HCT116 (cell line): ENCODE data around the gene POLE. TPM values are rescaled to one million over a fixed set of nuclear protein-coding genes. Genes with fewer than 3 reads are reported as not detected.

ENCODE experiments used
- ATAC-seq: fragments of 200-7000 bp; cut with Tn5 transposase; 2 replicates; pipeline ENCODE4 v1.9.1; 2020; ENCODE audit warnings: mild to moderate bottlenecking, moderate library complexity
- BruUV-seq: library from RNA; stranded (reverse); fragments of 400-500 nt; replicated peaks from 2 replicates; lab custom pipeline; 2021; lab: Mats Ljungman, UMichigan
- CTCF ChIA-PET: fragments of 300-600 bp; sonication (Branson Sonifier 250); formaldehyde crosslinking; loops from one replicate; lab custom pipeline; 2021; ENCODE audit warnings: antibody characterized with exemption; lab: Charles Lee
- POLR2A ChIA-PET: fragments of 300-600, 350-600 bp; sonication (Branson Sonifier 250); formaldehyde crosslinking; loops from one replicate; lab custom pipeline; 2021; ENCODE audit warnings: antibody characterized with exemption; lab: Charles Lee
- RAD21 ChIA-PET, 2 experiments: fragments of 300-600 bp; sonication (Branson Sonifier 250); formaldehyde crosslinking; loops; one replicate each; lab custom pipeline; 2023; ENCODE audit warnings: low total read pairs in 2 of 2; ENCODE audit not compliant: uncharacterized antibody in 2 of 2, unreplicated experiment in 2 of 2, low non-redundant PET in 1 of 2; lab: Charles Lee
- DNase-seq: peaks from one replicate; pipeline ENCODE4 v3.0.0-alpha.2; 2010; ENCODE audit warnings: low read depth, low spot score
- H2AFZ ChIP-seq: fragments of 200-600 bp; shearing (Covaris generic), sonication (generic); 2 replicates; pipeline ENCODE4 v1.6.1; 2017; ENCODE audit warnings: low read depth, mixed run types, mixed read lengths, antibody characterized with exemption, low read length; ENCODE audit not compliant: poor library complexity, severe bottlenecking
- H3K27ac ChIP-seq: 2 replicates; pipeline ENCODE4 v1.5.1; 2012; ENCODE audit warnings: low read depth, low read length
- H3K27me3 ChIP-seq: fragments of 200-600 bp; sonication (generic); 2 replicates; pipeline ENCODE4 v1.6.1; 2016; ENCODE audit warnings: mixed run types, low read length, mixed read lengths; ENCODE audit not compliant: insufficient read depth
- H3K36me3 ChIP-seq, 2 experiments: fragments of 200-500 bp in 1 of 2; fragments of 200-600 bp in 1 of 2; sonication (Bioruptor generic) in 1 of 2; sonication (generic) in 1 of 2; 2 replicates each; pipeline versions ENCODE4 v1.5.1 to v1.6.1; 2014 to 2016; ENCODE audit warnings: low read length in 2 of 2, inconsistent platforms in 1 of 2, mixed read lengths in 1 of 2, mixed run types in 1 of 2; ENCODE audit not compliant: insufficient read depth in 2 of 2, control insufficient read depth in 1 of 2
- H3K4me1 ChIP-seq, 2 experiments: fragments of 200-600 bp in 1 of 2; sonication (generic) in 1 of 2; 2 replicates each; pipeline versions ENCODE4 v1.5.1 to v1.6.1; 2012 to 2017; ENCODE audit warnings: low read length in 2 of 2, inconsistent platforms in 1 of 2, mild to moderate bottlenecking in 1 of 2, mixed read lengths in 1 of 2, mixed run types in 1 of 2, moderate library complexity in 1 of 2; ENCODE audit not compliant: insufficient read depth in 2 of 2, control insufficient read depth in 1 of 2
- H3K4me2 ChIP-seq: fragments of 200-600 bp; sonication (generic); 2 replicates; pipeline ENCODE4 v1.6.1; 2017; ENCODE audit warnings: mixed run types, low read length, mixed read lengths
- H3K4me3 ChIP-seq, 2 experiments: fragments of 200-600 bp in 1 of 2; sonication (generic) in 1 of 2; replicated peaks in 1 of 2; 2 replicates each; pipeline ENCODE4 v1.5.1; 2011 to 2016; ENCODE audit warnings: low read length in 2 of 2, control low read depth in 1 of 2, low read depth in 1 of 2, mild to moderate bottlenecking in 1 of 2, mixed read lengths in 1 of 2, mixed run types in 1 of 2
- H3K79me2 ChIP-seq: fragments of 200-600 bp; sonication (generic); 2 replicates; pipeline ENCODE4 v1.6.1; 2017; ENCODE audit warnings: mild to moderate bottlenecking, mixed run types, low read length, moderate library complexity, mixed read lengths; ENCODE audit not compliant: insufficient read depth
- H3K9ac ChIP-seq: fragments of 200-600 bp; sonication (generic); 2 replicates; pipeline ENCODE4 v1.6.1; 2016; ENCODE audit warnings: low read length, mixed read lengths
- H3K9me2 ChIP-seq: fragments of 200-600 bp; sonication (generic), shearing (Covaris generic); 2 replicates; pipeline ENCODE4 v1.6.1; 2017; ENCODE audit warnings: mixed run types, mild to moderate bottlenecking, moderate library complexity; ENCODE audit not compliant: insufficient read depth
- H3K9me3 ChIP-seq, 2 experiments: fragments of 200-500 bp in 1 of 2; fragments of 200-600 bp in 1 of 2; sonication (Bioruptor generic) in 1 of 2; sonication (generic) in 1 of 2; 2 replicates each; pipeline ENCODE4 v1.6.1; 2014 to 2017; ENCODE audit warnings: low read length in 2 of 2, mixed read lengths in 2 of 2, inconsistent platforms in 1 of 2, low read depth in 1 of 2, mild to moderate bottlenecking in 1 of 2, mixed run types in 1 of 2, moderate library complexity in 1 of 2; ENCODE audit not compliant: control insufficient read depth in 1 of 2, insufficient read depth in 1 of 2
- H4K20me1 ChIP-seq: fragments of 200-600 bp; sonication (generic), shearing (Covaris generic); 2 replicates; pipeline ENCODE4 v1.6.1; 2017; ENCODE audit warnings: mixed run types, mild to moderate bottlenecking, moderate library complexity; ENCODE audit not compliant: insufficient read depth
- CBX3 ChIP-seq: IDR thresholded peaks from 2 replicates; pipeline ENCODE4 v1.6.1; 2012; ENCODE audit warnings: low read depth
- CEBPB ChIP-seq: IDR thresholded peaks from 2 replicates; pipeline ENCODE4 v1.6.1; 2012; ENCODE audit warnings: low read depth
- CTCF ChIP-seq, 3 experiments: fragments of 200-600 bp in 1 of 3; sonication (generic) in 1 of 3; IDR thresholded peaks in 2 of 3; conservative IDR thresholded peaks in 1 of 3; 2 replicates each; pipeline ENCODE4 v1.5.1; 2012 to 2017; ENCODE audit warnings: low read depth in 2 of 3, low read length in 2 of 3, antibody characterized with exemption in 1 of 3, borderline replicate concordance in 1 of 3, control low read depth in 1 of 3, mild to moderate bottlenecking in 1 of 3, mixed read lengths in 1 of 3, mixed run types in 1 of 3, moderate library complexity in 1 of 3; ENCODE audit not compliant: insufficient read depth in 1 of 3
- EZH2 ChIP-seq: fragments of 200-600 bp; sonication (generic); IDR thresholded peaks from 2 replicates; pipeline ENCODE4 v1.6.1; 2017; ENCODE audit warnings: antibody characterized with exemption, mixed run types
- EZH2phosphoT487 ChIP-seq: fragments of 200-600 bp; IDR thresholded peaks from 2 replicates; pipeline ENCODE4 v1.6.1; 2018; ENCODE audit warnings: antibody characterized with exemption, borderline replicate concordance
- FOSL1 ChIP-seq: IDR thresholded peaks from 2 replicates; pipeline ENCODE4 v1.6.1; 2012; ENCODE audit warnings: low read depth
- JUND ChIP-seq: IDR thresholded peaks from 2 replicates; pipeline ENCODE4 v1.6.1; 2012
- MAX ChIP-seq: IDR thresholded peaks from 2 replicates; pipeline ENCODE4 v1.6.1; 2012
- POLR2A ChIP-seq: IDR thresholded peaks from 2 replicates; pipeline ENCODE4 v1.7.0; 2011; ENCODE audit warnings: borderline replicate concordance; ENCODE audit not compliant: insufficient read depth, insufficient read length; ENCODE audit errors: extremely low read depth
- SIN3A ChIP-seq: IDR thresholded peaks from 2 replicates; pipeline ENCODE4 v1.6.1; 2012; ENCODE audit warnings: low read depth
- TCF7L2 ChIP-seq: IDR thresholded peaks from 2 replicates; pipeline ENCODE4 v1.7.0; 2011; ENCODE audit warnings: borderline replicate concordance, inconsistent platforms; ENCODE audit not compliant: insufficient read depth, insufficient read length; ENCODE audit errors: extremely low read depth
- YY1 ChIP-seq: IDR thresholded peaks from 2 replicates; pipeline ENCODE4 v1.6.1; 2011; ENCODE audit warnings: low read length, low read depth, moderate library complexity, mild to moderate bottlenecking; ENCODE audit not compliant: insufficient replicate concordance; ENCODE audit errors: extremely low read depth
- ZBTB33 ChIP-seq: IDR thresholded peaks from 2 replicates; pipeline ENCODE4 v1.6.1; 2011; ENCODE audit warnings: mild to moderate bottlenecking, low read length, moderate library complexity; ENCODE audit not compliant: insufficient replicate concordance; ENCODE audit errors: extremely low read depth
- ZFX ChIP-seq: fragments of 450-650 bp; IDR thresholded peaks from 2 replicates; pipeline ENCODE4 v1.6.1; 2017
- ZNF274 ChIP-seq: fragments of 200-500 bp; sonication (Bioruptor generic); IDR thresholded peaks from 2 replicates; pipeline ENCODE4 v1.6.1; 2014; ENCODE audit warnings: mild to moderate bottlenecking, low read depth, low read length, inconsistent platforms
- intact Hi-C: fragments of 100-400 bp; cut with micrococcal nuclease; formaldehyde crosslinking; loops from 2 replicates; pipeline ENCODE4 v1.10.0; 2022
- total RNA-seq: library from RNA; stranded (reverse); gene quantifications from one replicate; pipeline ENCODE4 v1.2.1, GENCODE V29; 2021; ENCODE audit not compliant: unreplicated experiment

The POLE gene
- total RNA-seq, 1 experiment from 2014 or later, result 128 TPM

DNA sequence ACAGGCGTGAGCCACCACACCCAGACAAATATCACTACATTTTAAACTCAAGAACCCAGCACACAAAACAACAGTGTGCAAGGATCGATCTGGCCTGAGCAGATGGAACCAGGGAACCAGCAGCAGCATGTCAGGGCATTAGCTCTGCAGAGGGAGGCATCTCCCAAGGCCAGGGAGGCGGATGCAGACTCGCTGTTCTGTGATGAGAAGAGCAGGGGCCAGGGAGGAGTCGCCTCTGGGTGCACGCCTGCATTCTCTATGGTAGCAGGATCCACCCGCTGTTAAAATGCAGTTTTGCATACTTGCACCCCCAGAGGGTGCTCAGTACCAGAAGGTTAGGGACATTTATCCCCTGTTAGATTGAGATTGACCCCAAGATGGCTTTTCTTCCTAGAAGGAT is 41.4 kb upstream of the POLE start:
- Histone ChIP-seq H3K36me3 (peaks cover 37 to 60% of the 10 kb centered on the region in 2 experiments), H2AFZ (no peak overlapping the region), H3K9me2 (no peaks in the 10 kb centered on the region), H3K4me3 (no peak overlapping the region), H3K79me2 (peaks cover 4% of the 10 kb centered on the region; the same call in 1 of the 2 replicates), H3K9ac (no peak overlapping the region), H3K27me3 (no peaks in the 10 kb centered on the region), H3K4me1 (peaks cover 0 to 3% of the 10 kb centered on the region in 2 experiments; a peak in 1 of 4 replicates), H3K9me3 (no peaks in the 10 kb centered on the region), H3K4me2 (no peak overlapping the region), H4K20me1 (no peaks in the 10 kb centered on the region), H3K27ac (no peak overlapping the region)
- intact Hi-C loops, result no loop called here
- BruUV-seq, result no TSS peak
- DNase-seq, result no peak
- CTCF ChIA-PET, result no interaction called here
- no peak for ATAC-seq
- TF ChIP-seq TCF7L2, result no peak
- TF ChIP-seq EZH2phosphoT487, result no peak
- no peak for TF ChIP-seq FOSL1
- no peak for TF ChIP-seq POLR2A
- TF ChIP-seq JUND, result no peak
- RAD21 ChIA-PET, result no interaction called here
- POLR2A ChIA-PET, result no interaction called here

DNA sequence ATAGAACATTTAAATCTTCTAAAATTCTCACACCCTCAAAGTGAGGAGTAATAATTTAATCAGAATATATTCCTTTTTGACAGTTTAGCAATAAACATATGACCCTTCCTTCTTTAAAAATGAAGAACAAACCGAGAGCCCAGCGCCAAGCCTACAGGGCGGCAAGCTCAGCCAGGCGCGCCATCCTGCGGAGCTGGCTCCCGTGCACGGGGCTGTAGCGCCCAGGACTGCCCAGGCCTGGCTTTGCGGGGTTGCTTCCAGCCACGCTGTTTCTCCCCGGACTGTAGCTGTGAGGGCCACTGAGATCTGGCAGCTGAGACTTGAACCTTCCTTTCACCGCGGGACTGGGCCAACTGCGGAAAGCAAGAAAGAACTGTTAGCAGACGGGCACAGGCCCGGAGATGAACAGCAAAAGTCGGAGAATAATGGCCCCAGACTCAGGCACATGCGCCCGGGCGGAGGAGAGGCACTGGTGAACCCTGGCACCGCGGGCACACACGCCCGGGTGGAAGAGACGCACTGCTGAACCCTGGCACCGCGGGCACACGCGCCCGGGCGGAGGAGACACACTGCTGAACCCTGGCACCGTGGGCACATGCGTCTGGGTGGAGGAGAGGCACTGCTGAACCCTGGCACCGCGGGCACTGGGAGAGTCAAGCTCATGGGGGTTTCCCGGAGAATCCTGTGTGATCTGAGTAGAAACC is 40.1 kb upstream of the POLE start:
- no TSS peak for BruUV-seq
- Histone ChIP-seq H3K27me3 (no peaks in the 10 kb centered on the region), H4K20me1 (peaks cover 3% of the 10 kb centered on the region; the same call in 1 of the 2 replicates), H3K36me3 (peaks cover 46 to 59% of the 10 kb centered on the region in 2 experiments), H3K9ac (no peak overlapping the region), H3K9me3 (no peaks in the 10 kb centered on the region), H2AFZ (no peak overlapping the region), H3K4me1 (peaks cover 0 to 3% of the 10 kb centered on the region in 2 experiments; a peak in 1 of 4 replicates), H3K27ac (no peak overlapping the region), H3K79me2 (peaks cover 4% of the 10 kb centered on the region; the same call in 1 of the 2 replicates), H3K4me2 (no peak overlapping the region), H3K4me3 (no peak overlapping the region), H3K9me2 (no peaks in the 10 kb centered on the region)
- RAD21 ChIA-PET, result no interaction called here
- ATAC-seq (no peak), DNase-seq (no peak)
- intact Hi-C loops, result no loop called here
- CTCF ChIA-PET, result no interaction called here
- POLR2A ChIA-PET, result no interaction called here
- TF ChIP-seq POLR2A (no peak), JUND (no peak), EZH2 (no peak), CEBPB (no peak), CBX3 (no peak), ZNF274 (no peak), MAX (no peak), YY1 (no peak), ZBTB33 (no peak), CTCF (IDR thresholded peaks at IDR 0.05 in 2 of 3, conservative IDR thresholded peaks at IDR 0.05 in 1 of 3; ENCODE audit: borderline replicate concordance in 1 of 3, insufficient read depth in 1 of 3, low read depth in 2 of 3, low read length in 2 of 3) (no peak), ZFX (no peak), SIN3A (no peak)
